Ascending aorta (tissue), 2 donors: ENCODE results near the gene LOXL3. TPM values are rescaled to one million over a fixed set of nuclear protein-coding genes. Genes with fewer than 3 reads are reported as not detected.
A peak's percentile ranks its signal among the peaks of the same experiment; 100 is the strongest.

Source experiments
- DNase-seq, 2 donors: peaks; one replicate each; pipeline ENCODE4 v3.0.0-alpha.2; 2019; ENCODE audit warnings: low spot score in 2 of 2
- H3K27ac ChIP-seq, 2 donors: fragments of 200-600 bp; sonication (generic); one replicate each; pipeline ENCODE4 v1.5.1; 2016 to 2017; ENCODE audit warnings: mild to moderate bottlenecking in 1 of 2
- H3K27me3 ChIP-seq: fragments of 200-600 bp; sonication (generic); one replicate; pipeline ENCODE4 v1.5.1; 2017
- H3K36me3 ChIP-seq, 2 donors: fragments of 200-600 bp; sonication (generic); one replicate each; pipeline ENCODE4 v1.5.1; 2016
- H3K4me1 ChIP-seq, 2 donors: fragments of 200-600 bp; sonication (generic); one replicate each; pipeline ENCODE4 v1.5.1; 2016 to 2017; ENCODE audit warnings: mild to moderate bottlenecking in 1 of 2
- H3K4me3 ChIP-seq, 2 donors: fragments of 200-600 bp; sonication (generic); one replicate each; pipeline ENCODE4 v1.5.1; 2016 to 2017; ENCODE audit warnings: mild to moderate bottlenecking in 1 of 2
- H3K9me3 ChIP-seq, 2 donors: fragments of 200-600 bp; sonication (generic); one replicate each; pipeline ENCODE4 v1.5.1; 2016
- intact Hi-C: fragments of 100-400 bp; cut with DNase I; formaldehyde crosslinking; loops from one replicate; pipeline ENCODE4 v1.15.1; 2023
- total RNA-seq: library from RNA; depleted of rRNA; stranded (reverse); fragments of >200 nt; gene quantifications from one replicate; pipeline ENCODE4 v1.1.0, GENCODE V29; 2016
- TF ChIP-seq, protein P1 (sequence below), 3 experiments: fragments of 200-600 bp in 2 of 3; fragments of 450-650 bp in 1 of 3; sonication (generic) in 2 of 3; IDR thresholded peaks; one replicate each; pipeline ENCODE4 v1.5.1; 2016 to 2019; ENCODE audit warnings: antibody characterized with exemption in 3 of 3, mild to moderate bottlenecking in 1 of 3, moderate library complexity in 1 of 3

LOXL3 gene
- total RNA-seq, 1 donor from 2014 or later = 19.8 TPM

- Histone ChIP-seq H3K4me3 (no peak overlapping the region), H3K27me3 (no peaks in the 10 kb centered on the region), H3K36me3 (no peaks in the 10 kb centered on the region), H3K9me3 (no peaks in the 10 kb centered on the region), H3K4me1 (peaks cover 0 to 15% of the 10 kb centered on the region in 2 donors), H3K27ac (no peak overlapping the region)
- no peak for DNase-seq
- TF ChIP-seq, protein P1, sequence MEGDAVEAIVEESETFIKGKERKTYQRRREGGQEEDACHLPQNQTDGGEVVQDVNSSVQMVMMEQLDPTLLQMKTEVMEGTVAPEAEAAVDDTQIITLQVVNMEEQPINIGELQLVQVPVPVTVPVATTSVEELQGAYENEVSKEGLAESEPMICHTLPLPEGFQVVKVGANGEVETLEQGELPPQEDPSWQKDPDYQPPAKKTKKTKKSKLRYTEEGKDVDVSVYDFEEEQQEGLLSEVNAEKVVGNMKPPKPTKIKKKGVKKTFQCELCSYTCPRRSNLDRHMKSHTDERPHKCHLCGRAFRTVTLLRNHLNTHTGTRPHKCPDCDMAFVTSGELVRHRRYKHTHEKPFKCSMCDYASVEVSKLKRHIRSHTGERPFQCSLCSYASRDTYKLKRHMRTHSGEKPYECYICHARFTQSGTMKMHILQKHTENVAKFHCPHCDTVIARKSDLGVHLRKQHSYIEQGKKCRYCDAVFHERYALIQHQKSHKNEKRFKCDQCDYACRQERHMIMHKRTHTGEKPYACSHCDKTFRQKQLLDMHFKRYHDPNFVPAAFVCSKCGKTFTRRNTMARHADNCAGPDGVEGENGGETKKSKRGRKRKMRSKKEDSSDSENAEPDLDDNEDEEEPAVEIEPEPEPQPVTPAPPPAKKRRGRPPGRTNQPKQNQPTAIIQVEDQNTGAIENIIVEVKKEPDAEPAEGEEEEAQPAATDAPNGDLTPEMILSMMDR (IDR thresholded peaks at IDR 0.05) = no peak
- intact Hi-C loops = no loop called here
Measured at GRCh38 chr2:74556831-74557370, 3.2 kb upstream of the LOXL3 start.

GRCh38 chr2:74556159-74556558, 2.4 kb upstream of the LOXL3 start:
- no peaks in the 10 kb centered on the region for H3K27me3 ChIP-seq
- intact Hi-C loops = no loop called here
- TF ChIP-seq, protein P1 (IDR thresholded peaks at IDR 0.05) = no peak
- peaks cover 0 to 15% of the 10 kb centered on the region in 2 donors for H3K4me1 ChIP-seq
- no peaks in the 10 kb centered on the region for H3K9me3 ChIP-seq
- H3K27ac ChIP-seq = peak overlapping the region in 1 of 2 donors; percentile 90
- no peak for DNase-seq
- H3K4me3 ChIP-seq = no peak overlapping the region
- H3K36me3 ChIP-seq = no peaks in the 10 kb centered on the region

DNA sequence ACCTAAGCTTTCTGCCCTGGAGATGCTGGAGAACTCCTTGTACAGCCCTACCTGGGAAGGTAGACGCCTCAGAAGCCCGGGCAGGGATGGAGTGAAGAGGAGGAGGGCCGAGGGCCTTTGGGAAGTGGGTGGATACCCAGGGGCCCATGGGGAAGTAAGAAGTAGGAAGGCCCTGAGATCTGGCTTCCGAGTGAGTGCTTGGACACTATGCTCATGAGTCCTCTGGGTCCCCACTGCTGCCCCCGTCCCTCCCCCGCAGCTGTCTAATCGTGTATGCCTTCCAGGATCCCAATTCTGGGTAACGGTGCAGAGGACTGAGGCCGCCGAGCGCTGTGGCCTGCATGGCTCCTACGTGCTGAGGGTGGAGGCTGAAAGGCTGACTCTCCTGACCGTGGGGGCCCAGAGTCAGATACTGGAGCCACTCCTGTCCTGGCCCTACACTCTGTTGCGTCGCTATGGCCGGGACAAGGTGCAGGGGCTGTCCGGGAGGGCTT, 1.9 kb upstream of the LOXL3 start:
- no peak for DNase-seq
- Histone ChIP-seq H3K36me3 (no peaks in the 10 kb centered on the region), H3K4me3 (peak overlapping the region; percentile 69 to 75), H3K27me3 (no peaks in the 10 kb centered on the region), H3K4me1 (peaks cover 0 to 15% of the 10 kb centered on the region in 2 donors), H3K27ac (peak overlapping the region; percentile 90 to 94), H3K9me3 (no peaks in the 10 kb centered on the region)
- intact Hi-C loops = loop anchor here (2.0 kb wide), 1 partner anchor 29 kb away; no protein-coding TSS in a partner anchor
- TF ChIP-seq, protein P1 (IDR thresholded peaks at IDR 0.05) = no peak

- TF ChIP-seq, protein P1 (IDR thresholded peaks at IDR 0.05) = no peak
- Histone ChIP-seq H3K27me3 (no peaks in the 10 kb centered on the region), H3K9me3 (no peaks in the 10 kb centered on the region), H3K27ac (peak overlapping the region; percentile 90 to 94), H3K4me1 (peaks cover 0 to 15% of the 10 kb centered on the region in 2 donors), H3K36me3 (no peaks in the 10 kb centered on the region), H3K4me3 (peak overlapping the region; percentile 69 to 75)
- DNase-seq = peak in 1 of 2 donors; percentile 76
- intact Hi-C loops = loop anchor here (1.0 to 2.0 kb wide), 4 partner anchors 26 to 72 kb away; partner anchors contain the start of genes AUP1, HTRA2, PCGF1 and TTC31
Measured at GRCh38 chr2:74554820-74555531, 1.2 kb upstream of the LOXL3 start.

- Histone ChIP-seq H3K27ac (peak overlapping the region; percentile 90 to 94), H3K36me3 (no peaks in the 10 kb centered on the region), H3K4me1 (peaks cover 7 to 20% of the 10 kb centered on the region in 2 donors), H3K4me3 (peak overlapping the region; percentile 69 to 75), H3K9me3 (no peaks in the 10 kb centered on the region), H3K27me3 (no peaks in the 10 kb centered on the region)
- intact Hi-C loops = no loop called here
- DNase-seq = no peak
- TF ChIP-seq, protein P1 (IDR thresholded peaks at IDR 0.05) = no peak
Measured at GRCh38 chr2:74552914-74553811, 579 bp downstream of the LOXL3 start.
